Endothelial cell of umbilical vein (primary cell): ENCODE results near the gene CTDP1.
"Not testable (repeated sequence)": the region's sequence is repeated elsewhere in the genome, so short reads cannot be mapped to it uniquely, and the experiment has no call there.

Experiments used
- CTCF ChIP-seq, 2 donors: IDR thresholded peaks; 1 replicate in 1 of 2; 2 replicates in 1 of 2; pipeline ENCODE4 v1.5.1; 2011; ENCODE audit warnings: low read length in 2 of 2, mild to moderate bottlenecking in 2 of 2, moderate library complexity in 2 of 2, control low read depth in 1 of 2, inconsistent platforms in 1 of 2, low read depth in 1 of 2; ENCODE audit not compliant: insufficient read depth in 1 of 2; ENCODE audit errors: extremely low read depth in 1 of 2
- EZH2 ChIP-seq: IDR thresholded peaks from 2 replicates; pipeline ENCODE4 v1.6.1; 2012; ENCODE audit warnings: borderline replicate concordance, low read depth, mild to moderate bottlenecking, moderate library complexity, low read length, inconsistent platforms; ENCODE audit not compliant: severe bottlenecking
- FOS ChIP-seq: IDR thresholded peaks from 2 replicates; pipeline ENCODE4 v1.6.1; 2011; ENCODE audit warnings: mild to moderate bottlenecking, low read length, moderate library complexity, borderline replicate concordance; ENCODE audit not compliant: insufficient read depth
- GATA2 ChIP-seq: IDR thresholded peaks from 2 replicates; pipeline ENCODE4 v1.7.0; 2011; ENCODE audit warnings: low read depth, mild to moderate bottlenecking, moderate library complexity, mixed read lengths, low read length; ENCODE audit not compliant: insufficient read length, insufficient read depth
- JUN ChIP-seq: IDR thresholded peaks from 2 replicates; pipeline ENCODE4 v1.6.1; 2011; ENCODE audit warnings: borderline replicate concordance, low read depth; ENCODE audit not compliant: insufficient read length, insufficient read depth
- MAX ChIP-seq: IDR thresholded peaks from 2 replicates; pipeline ENCODE4 v1.6.1; 2011; ENCODE audit not compliant: insufficient read depth, insufficient read length
- MYC ChIP-seq: IDR thresholded peaks from one replicate; pipeline ENCODE4 v1.6.1; 2011; ENCODE audit warnings: mild to moderate bottlenecking, low read depth, low read length
- POLR2A ChIP-seq: IDR thresholded peaks from 2 replicates; pipeline ENCODE4 v1.6.1; 2012; ENCODE audit warnings: low read depth, mild to moderate bottlenecking, control low read depth, low read length
- POLR2AphosphoS5 ChIP-seq: IDR thresholded peaks from 2 replicates; pipeline ENCODE4 v1.6.1; 2012; ENCODE audit warnings: low read depth, mild to moderate bottlenecking, control low read depth, low read length, moderate library complexity; ENCODE audit not compliant: insufficient read depth

GRCh38 chr18:79719478-79720358, 40.1 kb downstream of the CTDP1 start:
- TF ChIP-seq CTCF (IDR thresholded peaks at IDR 0.05; ENCODE audit: extremely low read depth in 1 of 2, insufficient read depth in 1 of 2, low read depth in 1 of 2, low read length in 2 of 2); MAX; POLR2A; MYC; POLR2AphosphoS5; EZH2; FOS; GATA2: not testable (repeated sequence)
- peak; percentile 66 for TF ChIP-seq JUN
